ENCODE data around the gene RASEF.
"Not testable (repeated sequence)": the region's sequence is repeated elsewhere in the genome, so short reads cannot be mapped to it uniquely, and the experiment has no call there.

- not testable (repeated sequence) for TF ChIP-seq CTCF, POLR2AphosphoS5, POLR2A, EP300 (IDR thresholded peaks at IDR 0.05)
These were observed 128.9 kb downstream of the RASEF start for GRCh38 chr9:82934025-82934424.

All from stomach (tissue), 4 donors.